BJ (cell line): ENCODE data around the gene AP1AR. TPM values are rescaled to one million over a fixed set of nuclear protein-coding genes. Genes with fewer than 3 reads are reported as not detected.
"Not testable (repeated sequence)": the region's sequence is repeated elsewhere in the genome, so short reads cannot be mapped to it uniquely, and the experiment has no call there.

Source experiments
- CTCF ChIA-PET: fragments of 350-600 bp; formaldehyde crosslinking; extraction: SDS; loops from one replicate; lab custom pipeline; 2021; ENCODE audit warnings: antibody characterized with exemption, inconsistent platforms; lab: Yijun Ruan, JAX
- POLR2A ChIA-PET: fragments of 300-600 bp; sonication (Branson Sonifier 250); formaldehyde crosslinking; extraction: SDS; loops from one replicate; lab custom pipeline; 2021; ENCODE audit warnings: antibody characterized with exemption; lab: Charles Lee
- DNase-seq: peaks from one replicate; pipeline ENCODE4 v3.0.0-alpha.2; 2011; ENCODE audit warnings: low read depth
- H3K27me3 ChIP-seq: 2 replicates; pipeline ENCODE4 v1.6.0; 2011; ENCODE audit warnings: low read length; ENCODE audit not compliant: control insufficient read depth, insufficient read depth
- H3K36me3 ChIP-seq: 2 replicates; pipeline ENCODE4 v1.5.1; 2011; ENCODE audit warnings: low read length; ENCODE audit not compliant: control insufficient read depth, insufficient read depth
- H3K4me3 ChIP-seq: 2 replicates; pipeline ENCODE4 v1.5.1; 2011; ENCODE audit warnings: low read depth, mild to moderate bottlenecking, control low read depth, low read length
- polyA plus RNA-seq: library from polyadenylated mRNA; depleted of rRNA; stranded (reverse); fragments of >200 nt; gene quantifications from 2 replicates; pipeline ENCODE4 v1.2.3, GENCODE V29; 2011
- TF ChIP-seq, protein P1 (sequence below): IDR thresholded peaks from 2 replicates; pipeline ENCODE4 v1.5.1; 2011; ENCODE audit warnings: low read depth, mild to moderate bottlenecking, control low read depth, inconsistent platforms, low read length, moderate library complexity; ENCODE audit not compliant: insufficient read depth

AP1AR gene
- polyA plus RNA-seq, 1 experiment: 3.3 TPM

- CTCF ChIA-PET: no interaction called here
- POLR2A ChIA-PET: no interaction called here
- DNase-seq: no peak
Measured at GRCh38 chr4:112199041-112199440, 32.5 kb upstream of the AP1AR start.

GRCh38 chr4:112201915-112202505 lies 29.6 kb upstream of the AP1AR start:
- TF ChIP-seq, protein P1, sequence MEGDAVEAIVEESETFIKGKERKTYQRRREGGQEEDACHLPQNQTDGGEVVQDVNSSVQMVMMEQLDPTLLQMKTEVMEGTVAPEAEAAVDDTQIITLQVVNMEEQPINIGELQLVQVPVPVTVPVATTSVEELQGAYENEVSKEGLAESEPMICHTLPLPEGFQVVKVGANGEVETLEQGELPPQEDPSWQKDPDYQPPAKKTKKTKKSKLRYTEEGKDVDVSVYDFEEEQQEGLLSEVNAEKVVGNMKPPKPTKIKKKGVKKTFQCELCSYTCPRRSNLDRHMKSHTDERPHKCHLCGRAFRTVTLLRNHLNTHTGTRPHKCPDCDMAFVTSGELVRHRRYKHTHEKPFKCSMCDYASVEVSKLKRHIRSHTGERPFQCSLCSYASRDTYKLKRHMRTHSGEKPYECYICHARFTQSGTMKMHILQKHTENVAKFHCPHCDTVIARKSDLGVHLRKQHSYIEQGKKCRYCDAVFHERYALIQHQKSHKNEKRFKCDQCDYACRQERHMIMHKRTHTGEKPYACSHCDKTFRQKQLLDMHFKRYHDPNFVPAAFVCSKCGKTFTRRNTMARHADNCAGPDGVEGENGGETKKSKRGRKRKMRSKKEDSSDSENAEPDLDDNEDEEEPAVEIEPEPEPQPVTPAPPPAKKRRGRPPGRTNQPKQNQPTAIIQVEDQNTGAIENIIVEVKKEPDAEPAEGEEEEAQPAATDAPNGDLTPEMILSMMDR: no peak
- DNase-seq: no peak
- POLR2A ChIA-PET: no interaction called here
- Histone ChIP-seq H3K27me3 (no peaks in the 10 kb centered on the region), H3K4me3 (no peak overlapping the region), H3K36me3 (no peaks in the 10 kb centered on the region)
- CTCF ChIA-PET: interaction anchor here (1.3 to 1.7 kb wide), 2 partner anchors 12 to 34 kb away, joined by 3 to 7 read pairs; no protein-coding TSS in a partner anchor

More at GRCh38 chr4:112199041-112199440, 32.5 kb upstream of the AP1AR start:
- H3K36me3 ChIP-seq: no peaks in the 10 kb centered on the region
- no peak overlapping the region for H3K4me3 ChIP-seq
- no peaks in the 10 kb centered on the region for H3K27me3 ChIP-seq
- TF ChIP-seq, protein P1: no peak

DNA sequence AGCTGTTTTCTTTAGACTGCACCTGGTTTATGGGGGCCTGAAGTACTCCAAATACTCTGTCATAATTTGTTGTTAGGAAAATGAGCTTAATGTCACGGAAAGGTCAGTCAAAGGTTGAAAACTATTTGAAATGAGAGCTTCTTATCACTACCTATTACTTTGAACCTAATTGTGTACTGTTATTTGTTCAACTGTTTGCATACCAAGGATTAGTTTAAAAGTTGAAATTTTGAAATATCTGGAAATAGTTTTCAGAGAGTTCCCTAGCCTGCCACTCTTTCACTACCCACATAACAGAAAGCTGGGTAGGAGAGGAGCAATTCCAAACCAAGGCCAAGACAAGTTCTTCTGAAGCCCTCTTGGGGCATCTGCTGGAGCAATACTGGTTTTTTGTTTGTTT lies 28.0 kb upstream of the AP1AR start:
- Histone ChIP-seq H3K27me3 (no peaks in the 10 kb centered on the region), H3K36me3 (no peaks in the 10 kb centered on the region), H3K4me3 (no peak overlapping the region)
- no peak for DNase-seq
- POLR2A ChIA-PET: no interaction called here
- TF ChIP-seq, protein P1: no peak
- CTCF ChIA-PET: interaction anchor here (1.0 kb wide), 1 partner anchor 13 kb away, joined by 4 read pairs; no protein-coding TSS in a partner anchor

- ChIA-PET CTCF (no interaction called here), POLR2A (no interaction called here)
- no peak overlapping the region for H3K4me3 ChIP-seq
- no peaks in the 10 kb centered on the region for H3K36me3 ChIP-seq
- no peaks in the 10 kb centered on the region for H3K27me3 ChIP-seq
- TF ChIP-seq, protein P1: no peak
- DNase-seq: no peak
Measured at GRCh38 chr4:112206431-112206830, 25.2 kb upstream of the AP1AR start.

- H3K36me3 ChIP-seq, H3K4me3 ChIP-seq, CTCF ChIA-PET, DNase-seq, H3K27me3 ChIP-seq: not testable (repeated sequence)
- POLR2A ChIA-PET: interaction anchor here (0.5 kb wide), 1 partner anchor 1135 kb away, joined by 5 read pairs; no protein-coding TSS in a partner anchor
Measured at GRCh38 chr4:112208137-112209095, 23.2 kb upstream of the AP1AR start.
